IPS-11a (cell line): ENCODE data around the gene GTPBP6.
"Not testable (repeated sequence)": the region's sequence is repeated elsewhere in the genome, so short reads cannot be mapped to it uniquely, and the experiment has no call there.

Source experiments
- H3K4me3 ChIP-seq: one replicate; pipeline ENCODE4 v1.5.1; 2013; ENCODE audit warnings: low read depth, low read length, control low read depth

Gene GTPBP6

GRCh38 chrX:317424-318067, 1.1 kb downstream of the GTPBP6 start:
- H3K4me3 ChIP-seq, result no peak overlapping the region

- no peak overlapping the region for H3K4me3 ChIP-seq
Measured at GRCh38 chrX:316351-317325, 2.0 kb downstream of the GTPBP6 start.

DNA sequence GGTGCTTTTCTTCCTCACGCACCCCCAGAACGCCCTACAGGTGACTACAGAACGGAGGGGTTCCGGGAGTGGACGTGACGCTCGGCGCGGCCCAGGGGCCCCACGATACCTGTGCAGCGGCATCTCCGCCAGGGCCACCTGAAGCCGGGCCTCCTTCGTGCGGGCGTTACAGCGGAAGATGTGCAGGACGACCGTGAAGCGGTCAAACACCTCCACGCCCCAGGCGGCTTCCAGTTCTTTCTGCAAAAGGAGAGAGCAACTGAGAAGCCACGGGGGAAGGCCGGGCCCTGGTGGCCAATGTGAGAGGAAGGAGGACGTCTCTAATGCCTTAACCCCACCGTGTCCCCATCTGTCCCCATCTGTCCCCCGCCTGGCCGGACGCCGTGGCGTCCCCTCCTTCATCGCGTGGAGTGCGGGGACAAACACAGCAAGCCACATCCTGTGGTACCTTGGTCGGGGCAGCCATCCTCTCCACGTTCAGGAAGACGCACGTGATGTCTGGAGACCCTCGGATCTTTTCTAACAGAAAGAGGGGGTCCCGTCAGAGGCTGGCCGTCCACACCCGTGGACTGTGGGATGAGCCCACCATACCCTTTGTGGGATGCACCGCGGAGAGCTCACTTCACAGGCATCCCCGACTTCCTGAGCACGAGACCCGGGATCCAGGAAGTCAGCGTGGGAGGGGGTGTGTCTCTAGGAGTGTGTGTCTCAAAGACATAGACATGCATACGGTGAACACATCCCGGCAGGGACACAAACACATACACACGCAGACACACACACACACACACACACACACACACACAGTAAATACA, 3.6 kb downstream of the GTPBP6 start:
- H3K4me3 ChIP-seq, result no peak overlapping the region

GRCh38 chrX:314049-314448, 4.5 kb downstream of the GTPBP6 start:
- H3K4me3 ChIP-seq, result no peak overlapping the region

DNA sequence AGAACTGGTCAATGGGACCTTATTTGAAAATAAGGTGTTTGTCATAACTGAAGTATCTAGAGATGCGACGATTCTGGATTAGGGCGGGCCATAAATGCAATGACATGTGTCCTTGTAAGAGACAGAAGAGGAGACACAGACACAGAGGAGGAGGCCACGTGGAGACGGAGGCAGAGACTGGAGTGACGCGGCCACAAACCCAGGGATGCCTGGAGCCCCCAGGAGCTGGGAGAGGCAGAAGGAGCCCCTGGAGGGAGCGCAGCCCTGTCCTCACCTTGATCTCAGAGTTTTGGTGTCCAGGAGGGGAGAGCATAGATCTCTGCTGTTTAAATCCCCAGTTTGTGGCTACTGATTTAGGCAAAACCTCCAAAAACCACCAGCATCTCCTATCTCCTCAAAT, 5.0 kb downstream of the GTPBP6 start:
- H3K4me3 ChIP-seq, result no peak overlapping the region

- H3K4me3 ChIP-seq, result no peak overlapping the region
Measured at GRCh38 chrX:312621-313331, 5.8 kb downstream of the GTPBP6 start.

- H3K4me3 ChIP-seq, result no peak overlapping the region
Measured at GRCh38 chrX:311156-312129, 7.2 kb downstream of the GTPBP6 start.

DNA sequence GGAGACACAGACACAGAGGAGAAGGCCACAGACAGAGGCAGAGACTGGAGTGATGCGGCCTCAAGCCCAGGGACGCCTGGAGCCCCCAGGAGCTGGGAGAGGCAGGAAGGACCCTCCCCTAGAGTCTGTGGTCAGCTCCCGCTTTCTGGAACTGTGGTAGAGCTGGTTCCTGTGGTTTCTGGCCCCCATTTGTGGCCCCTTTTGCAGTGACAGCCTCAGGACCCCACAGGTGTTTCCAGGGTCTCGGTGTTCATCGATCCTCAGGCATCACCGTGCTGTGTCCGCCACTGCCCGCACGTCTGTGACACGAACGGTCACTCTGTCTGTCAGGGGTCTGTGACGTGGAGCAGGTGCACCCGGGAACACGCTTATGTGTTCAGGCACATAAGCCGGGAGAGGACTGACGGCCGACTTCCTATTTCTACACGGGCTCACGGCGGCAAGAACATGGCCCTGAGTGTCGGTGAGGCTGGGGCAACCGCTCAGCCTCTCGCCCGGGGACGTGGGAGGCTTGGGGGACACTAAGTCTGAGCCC, 7.9 kb downstream of the GTPBP6 start:
- no peak overlapping the region for H3K4me3 ChIP-seq

DNA sequence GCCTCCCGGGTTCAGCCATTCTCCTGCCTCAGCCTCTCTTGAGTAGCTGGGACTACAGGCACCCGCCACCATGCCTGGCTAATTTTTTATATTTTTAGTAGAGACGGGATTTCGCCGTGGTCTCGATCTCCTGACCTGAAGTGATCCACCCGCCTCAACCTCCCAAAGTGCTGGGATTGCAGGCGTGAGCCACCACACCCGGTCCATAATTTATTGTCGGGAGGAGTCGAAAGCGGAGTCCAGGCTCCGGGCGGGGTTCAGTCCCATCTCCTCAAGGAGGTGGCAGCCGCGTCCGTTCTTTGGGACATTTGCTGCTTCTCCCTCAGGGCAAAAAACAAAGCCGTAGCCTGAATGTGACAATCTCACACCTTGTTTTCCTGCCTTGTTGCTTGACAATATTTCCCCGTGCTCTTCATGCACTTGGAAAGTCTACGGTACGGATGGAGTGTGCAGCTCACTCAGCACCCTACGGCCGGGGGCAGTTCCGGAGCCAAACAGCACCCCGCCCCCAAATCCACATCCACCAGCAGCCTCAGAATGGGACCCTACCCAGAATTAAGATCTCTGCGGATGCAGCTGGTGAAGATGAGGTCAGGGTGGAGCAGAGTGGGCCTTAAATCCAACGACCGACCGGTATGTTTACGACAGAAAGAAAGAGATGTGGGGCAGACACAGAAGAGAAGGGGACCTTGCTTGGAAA, 9.6 kb downstream of the GTPBP6 start:
- H3K4me3 ChIP-seq, result no peak overlapping the region

DNA sequence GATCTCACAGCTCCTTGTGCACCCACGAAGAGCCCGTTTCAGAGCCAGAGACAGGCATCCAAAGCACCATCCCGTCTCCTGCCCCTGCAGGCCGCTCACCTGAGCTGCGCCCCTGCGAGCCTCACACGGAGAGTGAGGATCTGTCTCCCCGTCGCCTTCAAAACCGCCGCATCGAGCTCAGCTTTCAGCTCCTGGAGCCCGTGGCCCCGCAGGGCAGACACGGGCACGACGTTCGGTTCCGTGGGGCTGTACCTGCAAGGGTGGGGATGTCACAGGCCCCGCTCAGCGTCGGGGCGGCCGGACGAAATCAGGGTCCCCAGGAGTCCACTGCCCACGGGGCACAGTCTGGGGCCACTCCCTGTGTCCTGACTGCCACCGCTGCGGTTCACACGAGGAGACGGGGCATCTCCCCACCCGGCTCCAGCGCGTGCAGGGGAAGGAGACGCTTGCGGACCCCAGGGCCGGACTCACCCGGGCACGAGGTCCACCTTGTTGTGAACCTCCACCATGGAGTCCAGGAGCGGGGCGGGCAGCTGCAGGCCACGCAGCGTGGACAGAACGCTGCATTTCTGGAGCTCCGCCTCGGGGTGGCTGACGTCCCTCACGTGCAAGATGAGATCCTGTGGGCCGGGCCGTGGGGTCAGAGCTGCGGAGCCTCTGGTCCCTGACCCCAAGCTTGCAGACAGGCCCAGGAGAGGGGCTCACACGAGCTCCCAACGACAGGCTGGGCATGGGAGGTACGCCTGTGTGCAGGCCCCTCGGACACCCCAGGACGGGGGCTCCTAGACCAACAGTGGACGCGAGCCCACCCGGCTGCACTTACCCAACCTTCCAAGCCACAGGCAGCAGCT, 11.1 kb downstream of the GTPBP6 start:
- H3K4me3 ChIP-seq, result no peak overlapping the region

DNA sequence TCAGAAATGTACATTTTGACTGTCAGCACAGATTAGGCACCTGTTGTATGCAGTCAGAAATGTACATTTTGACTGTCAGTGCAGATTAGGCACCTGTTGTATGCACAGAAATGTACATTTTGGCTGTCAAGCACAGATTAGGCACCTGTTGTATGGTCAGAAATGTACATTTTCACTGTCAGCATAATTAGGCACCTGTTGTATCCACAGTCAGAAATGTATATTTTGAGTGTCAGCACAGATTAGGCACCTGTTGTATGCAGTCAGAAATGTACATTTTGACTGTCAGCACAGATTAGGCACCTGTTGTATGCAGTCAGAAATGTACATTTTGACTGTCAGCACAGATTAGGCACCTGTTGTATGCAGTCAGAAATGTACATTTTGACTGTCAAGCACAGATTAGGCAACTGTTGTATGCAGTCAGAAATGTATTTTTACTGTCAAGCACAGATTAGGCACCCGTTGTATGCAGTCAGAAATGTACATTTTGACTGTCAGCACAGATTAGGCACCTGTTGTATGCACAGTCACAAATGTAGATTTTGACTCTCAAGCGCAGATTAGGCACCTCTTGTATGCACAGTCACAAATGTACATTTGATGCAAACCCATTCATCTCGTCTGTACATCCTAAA, 11.9 kb downstream of the GTPBP6 start:
- not testable (repeated sequence) for H3K4me3 ChIP-seq

DNA sequence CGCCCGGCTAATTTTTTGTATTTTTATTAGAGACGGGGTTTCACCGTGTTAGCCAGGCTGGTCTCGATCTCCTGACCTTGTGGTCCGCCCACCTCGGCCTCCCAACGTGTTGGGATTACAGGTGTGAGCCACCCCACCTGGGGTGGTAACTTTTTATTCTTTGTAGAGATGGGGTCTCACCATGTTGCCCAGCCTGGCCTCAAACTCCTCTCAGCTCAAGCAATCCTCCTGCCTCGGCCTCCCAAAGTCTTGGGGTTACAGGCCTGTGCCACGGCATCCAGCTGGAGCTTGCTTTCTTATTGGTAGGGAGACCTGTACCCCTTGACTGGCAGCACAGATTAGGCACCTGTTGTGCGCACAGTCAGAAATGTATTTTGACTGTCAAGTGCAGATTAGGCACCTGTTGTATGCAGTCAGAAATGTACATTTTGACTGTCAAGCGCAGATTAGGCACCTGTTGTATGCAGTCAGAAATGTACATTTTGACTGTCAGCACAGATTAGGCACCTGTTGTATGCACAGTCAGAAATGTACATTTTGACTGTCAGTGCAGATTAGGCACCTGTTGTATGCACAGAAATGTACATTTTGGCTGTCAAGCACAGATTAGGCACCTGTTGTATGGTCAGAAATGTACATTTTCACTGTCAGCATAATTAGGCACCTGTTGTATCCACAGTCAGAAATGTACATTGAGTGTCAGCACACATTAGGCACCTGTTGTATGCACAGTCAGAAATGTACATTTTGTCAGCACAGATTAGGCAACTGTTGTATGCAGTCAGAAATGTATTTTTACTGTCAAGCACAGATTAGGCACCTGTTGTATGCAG, 12.6 kb downstream of the GTPBP6 start:
- H3K4me3 ChIP-seq, result not testable (repeated sequence)

- no peak overlapping the region for H3K4me3 ChIP-seq
Measured at GRCh38 chrX:302975-303374, 15.6 kb downstream of the GTPBP6 start.

GRCh38 chrX:300334-300733, 18.3 kb downstream of the GTPBP6 start:
- no peak overlapping the region for H3K4me3 ChIP-seq

DNA sequence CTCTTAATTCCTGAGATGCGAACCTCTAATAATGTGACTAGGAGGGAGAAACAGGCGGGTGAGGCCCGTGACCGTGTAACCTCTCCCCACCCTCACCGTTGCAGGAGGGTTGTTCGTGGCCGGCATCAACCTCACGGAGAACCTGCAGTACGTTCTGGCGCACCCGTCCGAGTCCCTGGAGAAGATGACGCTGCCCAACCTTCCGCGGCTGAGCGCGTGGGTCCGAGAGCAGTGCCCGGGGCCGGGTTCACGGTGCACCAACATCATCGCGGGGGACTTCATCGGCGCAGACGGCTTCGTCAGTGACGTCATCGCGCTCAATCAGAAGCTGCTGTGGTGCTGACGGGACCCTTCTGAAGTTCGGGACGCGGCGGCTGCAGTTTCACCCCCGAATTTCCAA, 19.6 kb downstream of the GTPBP6 start:
- no peak overlapping the region for H3K4me3 ChIP-seq

DNA sequence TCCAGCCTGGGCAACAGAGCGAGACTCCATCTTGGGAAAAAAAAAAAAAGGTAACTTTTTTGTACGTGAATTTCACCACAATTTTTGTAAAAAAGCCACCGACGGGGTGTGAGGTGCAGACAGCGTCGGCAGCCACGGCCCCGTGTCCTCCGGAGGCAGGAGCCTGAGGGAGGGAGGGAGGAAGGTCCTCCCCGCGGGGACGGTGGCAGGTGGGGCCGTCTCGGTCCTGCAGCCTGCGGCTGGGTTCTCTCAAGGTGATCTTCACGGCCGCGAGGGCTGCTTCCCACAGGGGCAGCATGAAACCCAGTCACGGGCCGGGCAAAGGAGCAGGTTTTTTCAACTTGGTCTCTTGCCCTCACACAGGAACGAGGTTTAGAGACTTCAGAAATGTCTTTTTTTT, 23.5 kb downstream of the GTPBP6 start:
- no peak overlapping the region for H3K4me3 ChIP-seq
